Urinary bladder (tissue), 4 donors: ENCODE data around the gene OS9. TPM values are rescaled to one million over a fixed set of nuclear protein-coding genes. Genes with fewer than 3 reads are reported as not detected.
"Not testable (repeated sequence)": the region's sequence is repeated elsewhere in the genome, so short reads cannot be mapped to it uniquely, and the experiment has no call there.

ENCODE experiments used
- DNase-seq: peaks from one replicate; pipeline ENCODE4 v3.0.0-alpha.2; 2015; ENCODE audit errors: extremely low spot score
- H3K27ac ChIP-seq: one replicate; pipeline ENCODE4 v1.5.1; 2013; ENCODE audit warnings: low read depth, mild to moderate bottlenecking, moderate library complexity
- H3K36me3 ChIP-seq: one replicate; pipeline ENCODE4 v1.6.1; 2013; ENCODE audit warnings: mild to moderate bottlenecking, moderate library complexity; ENCODE audit not compliant: insufficient read depth
- H3K4me1 ChIP-seq: one replicate; pipeline ENCODE4 v1.6.1; 2013; ENCODE audit warnings: mild to moderate bottlenecking, moderate library complexity; ENCODE audit not compliant: insufficient read depth
- H3K4me3 ChIP-seq: one replicate; pipeline ENCODE4 v1.5.1; 2013; ENCODE audit warnings: low read depth, low read length
- WGBS: extraction: QIAGEN DNeasy Blood & Tissue Kit; methylation state at CpG from one replicate; pipeline ENCODE4 v1.1.7; 2013; 5-methylcytosine and 5-hydroxymethylcytosine counted together
- polyA plus RNA-seq: library from polyadenylated mRNA; stranded (reverse); fragments of 200-250 nt; gene quantifications from one replicate; pipeline ENCODE4 v1.2.3, GENCODE V29; 2013
- total RNA-seq: library from RNA; depleted of rRNA; stranded (reverse); fragments of >200 nt; gene quantifications from one replicate; pipeline ENCODE4 v1.2.3, GENCODE V29; 2014
- donor health status: healthy with polysubstance abuse.
- donor health status: healthy.

OS9 gene
- total and polyA plus RNA-seq, 2 donors, result 137 to 257 TPM

- not testable (repeated sequence) for H3K36me3 ChIP-seq, DNase-seq, H3K4me3 ChIP-seq, H3K27ac ChIP-seq, H3K4me1 ChIP-seq
- 95% methylated on average over 16 of the region's 16 CpGs for WGBS
Measured at GRCh38 chr12:57721846-57722608, 28.1 kb downstream of the OS9 start.

DNA sequence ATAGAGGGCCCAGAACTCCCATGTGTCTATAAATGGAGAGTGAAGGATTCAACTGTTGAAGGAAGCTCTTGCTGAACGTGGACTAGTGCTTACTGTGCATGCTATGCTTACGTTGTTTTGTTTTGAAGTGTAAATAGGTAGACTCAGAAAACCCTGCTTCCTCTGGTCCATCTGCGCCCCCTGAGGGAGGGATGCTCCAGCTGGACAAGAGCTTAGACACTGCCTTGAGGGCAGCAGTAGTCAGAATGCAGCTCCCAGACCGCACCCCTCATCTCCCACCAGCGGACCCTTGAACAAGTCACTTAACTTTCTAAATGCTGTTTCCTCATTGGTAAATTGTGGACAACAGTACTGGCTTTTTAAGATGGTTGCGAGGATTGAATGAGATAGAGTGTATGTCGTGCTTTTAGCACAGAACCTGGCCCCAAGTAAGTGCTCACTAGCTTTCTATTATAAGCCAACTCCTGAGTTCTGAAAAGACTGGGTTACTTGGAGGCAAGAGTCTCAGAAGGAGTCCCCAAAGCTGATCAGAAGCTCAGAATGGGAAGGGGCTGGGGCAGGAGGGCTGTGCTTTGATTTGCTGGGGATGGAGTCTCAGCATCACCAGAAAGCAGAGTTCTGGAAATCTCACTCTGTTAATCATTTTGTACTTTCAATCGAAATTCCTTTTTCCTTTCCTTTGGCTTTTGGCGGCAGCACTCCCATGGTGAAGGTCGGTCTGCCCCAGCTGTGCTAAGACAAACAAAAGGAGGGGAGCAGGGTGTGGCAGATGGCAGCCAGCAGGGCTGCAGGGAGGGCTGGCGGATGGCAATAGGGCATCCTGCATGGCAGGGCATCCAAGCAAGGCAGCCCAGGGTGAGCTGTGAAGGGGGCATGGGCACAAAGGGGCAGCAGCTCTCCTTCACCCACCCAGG is 29.0 kb downstream of the OS9 start:
- Histone ChIP-seq H3K36me3 (peaks cover 4% of the 10 kb centered on the region), H3K27ac (no peak overlapping the region), H3K4me1 (peaks cover 2% of the 10 kb centered on the region), H3K4me3 (no peak overlapping the region)
- WGBS, result 55% methylated on average over 11 of the region's 11 CpGs
- no peak for DNase-seq

DNA sequence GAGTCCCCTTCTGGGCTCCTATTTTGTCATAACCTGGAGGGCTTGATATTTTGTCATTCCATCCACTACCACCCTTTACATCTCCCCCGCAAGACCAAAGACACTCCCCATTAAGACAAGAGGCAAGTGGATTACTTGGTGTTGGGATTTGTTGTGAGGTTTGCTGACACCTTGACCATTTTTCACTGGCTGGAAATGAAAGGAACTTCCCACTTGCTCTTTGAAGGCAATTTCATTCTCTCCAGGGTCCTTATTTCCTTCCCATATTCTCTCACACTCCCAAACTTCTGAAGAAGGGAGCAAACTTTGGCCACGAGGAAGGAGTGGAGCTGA is 29.7 kb downstream of the OS9 start:
- DNase-seq, result no peak
- peaks cover 2% of the 10 kb centered on the region for H3K4me1 ChIP-seq
- WGBS, result 75% methylated on average over 2 of the region's 2 CpGs
- peaks cover 4% of the 10 kb centered on the region for H3K36me3 ChIP-seq
- H3K27ac ChIP-seq, result no peak overlapping the region
- no peak overlapping the region for H3K4me3 ChIP-seq

- H3K4me3 ChIP-seq, result no peak overlapping the region
- no peak for DNase-seq
- 81% methylated on average over 12 of the region's 12 CpGs for WGBS
Measured at GRCh38 chr12:57724003-57724935, 30.3 kb downstream of the OS9 start.

GRCh38 chr12:57724936-57725740 is 31.2 kb downstream of the OS9 start:
- peaks cover 2% of the 10 kb centered on the region for H3K4me1 ChIP-seq
- H3K36me3 ChIP-seq, result peaks cover under 1% of the 10 kb centered on the region
- no peak overlapping the region for H3K27ac ChIP-seq
- 55% methylated on average over 11 of the region's 11 CpGs for WGBS
- DNase-seq, result no peak
- H3K4me3 ChIP-seq, result no peak overlapping the region

More at GRCh38 chr12:57724003-57724935, 30.3 kb downstream of the OS9 start:
- H3K4me1 ChIP-seq, result peaks cover 2% of the 10 kb centered on the region
- H3K27ac ChIP-seq, result no peak overlapping the region
- peaks cover 4% of the 10 kb centered on the region for H3K36me3 ChIP-seq

DNA sequence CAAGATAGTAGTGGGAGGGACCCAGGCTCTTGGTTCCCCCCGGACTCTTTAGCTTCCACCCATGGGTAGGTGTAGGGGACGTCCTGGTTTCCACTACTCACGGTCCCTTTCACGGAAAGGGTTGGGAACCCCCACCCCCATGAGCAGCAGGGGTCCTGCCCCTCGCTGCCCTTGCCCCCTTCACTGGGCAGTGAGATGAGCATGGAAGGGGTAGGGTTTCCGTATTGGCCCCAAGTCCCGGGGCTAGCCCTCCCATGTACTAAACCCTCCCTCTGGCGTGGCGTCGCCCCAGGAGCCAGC is 31.9 kb downstream of the OS9 start:
- peaks cover 2% of the 10 kb centered on the region for H3K4me1 ChIP-seq
- H3K4me3 ChIP-seq, result peak overlapping the region; percentile 54
- WGBS, result 14% methylated on average over 10 of the region's 10 CpGs
- H3K27ac ChIP-seq, result no peak overlapping the region
- no peaks in the 10 kb centered on the region for H3K36me3 ChIP-seq
- DNase-seq, result no peak

GRCh38 chr12:57726151-57726883 is 32.4 kb downstream of the OS9 start:
- Histone ChIP-seq H3K4me1 (peaks cover 2% of the 10 kb centered on the region), H3K27ac (no peak overlapping the region), H3K4me3 (peak overlapping the region; percentile 54), H3K36me3 (no peaks in the 10 kb centered on the region)
- WGBS, result 12% methylated on average over 79 of the region's 79 CpGs
- DNase-seq, result no peak

DNA sequence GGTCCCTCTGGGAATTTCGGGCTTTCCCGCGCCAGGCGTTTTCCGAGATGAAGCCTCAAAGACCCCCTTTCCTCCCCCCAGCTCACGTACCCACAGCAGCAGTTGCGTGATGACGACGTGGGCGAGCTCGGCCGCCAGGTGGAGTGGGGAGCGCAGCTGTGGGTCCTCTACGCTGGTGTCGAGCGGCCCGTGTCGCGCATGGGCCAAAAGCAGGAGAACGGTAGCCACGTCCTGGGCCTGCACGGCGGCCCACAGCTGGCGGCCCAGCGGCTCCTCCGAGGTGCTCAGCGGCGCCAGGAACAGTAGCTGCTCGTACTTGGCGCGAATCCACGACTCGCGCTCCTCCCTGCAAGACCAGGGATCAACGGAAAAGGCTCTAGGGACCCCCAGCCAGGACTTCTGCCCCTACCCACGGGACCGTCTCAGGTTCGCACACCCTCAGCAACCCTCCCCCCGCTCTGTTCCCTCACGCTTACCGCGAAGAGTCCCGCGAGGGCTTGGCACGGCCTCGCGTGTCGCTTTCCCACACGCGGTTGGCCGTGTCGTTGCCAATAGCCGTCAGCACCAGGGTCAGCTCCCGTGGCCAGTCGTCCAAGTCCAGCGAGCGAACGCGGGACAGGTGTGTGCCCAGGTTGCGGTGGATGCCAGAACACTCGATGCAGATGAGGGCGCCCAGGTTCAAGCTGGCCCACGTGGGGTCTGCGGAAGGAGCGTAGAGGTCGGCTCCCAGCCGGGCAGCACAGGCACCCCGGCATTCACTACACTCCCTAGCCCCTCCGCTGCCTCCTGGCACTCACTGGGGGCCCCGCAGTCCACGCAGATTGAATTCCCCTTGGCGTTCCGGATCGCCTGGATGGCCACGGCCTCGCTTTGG is 33.2 kb downstream of the OS9 start:
- H3K4me1 ChIP-seq, result peaks cover 2% of the 10 kb centered on the region
- H3K4me3 ChIP-seq, result peak overlapping the region; percentile 54
- no peaks in the 10 kb centered on the region for H3K36me3 ChIP-seq
- no peak for DNase-seq
- WGBS, result 25% methylated on average over 76 of the region's 76 CpGs
- H3K27ac ChIP-seq, result no peak overlapping the region

- 46% methylated on average over 21 of the region's 21 CpGs for WGBS
- H3K4me3 ChIP-seq, result no peak overlapping the region
- H3K36me3 ChIP-seq, result no peaks in the 10 kb centered on the region
- H3K4me1 ChIP-seq, result peaks cover 2% of the 10 kb centered on the region
- no peak for DNase-seq
- H3K27ac ChIP-seq, result no peak overlapping the region
Measured at GRCh38 chr12:57727758-57728395, 33.9 kb downstream of the OS9 start.

DNA sequence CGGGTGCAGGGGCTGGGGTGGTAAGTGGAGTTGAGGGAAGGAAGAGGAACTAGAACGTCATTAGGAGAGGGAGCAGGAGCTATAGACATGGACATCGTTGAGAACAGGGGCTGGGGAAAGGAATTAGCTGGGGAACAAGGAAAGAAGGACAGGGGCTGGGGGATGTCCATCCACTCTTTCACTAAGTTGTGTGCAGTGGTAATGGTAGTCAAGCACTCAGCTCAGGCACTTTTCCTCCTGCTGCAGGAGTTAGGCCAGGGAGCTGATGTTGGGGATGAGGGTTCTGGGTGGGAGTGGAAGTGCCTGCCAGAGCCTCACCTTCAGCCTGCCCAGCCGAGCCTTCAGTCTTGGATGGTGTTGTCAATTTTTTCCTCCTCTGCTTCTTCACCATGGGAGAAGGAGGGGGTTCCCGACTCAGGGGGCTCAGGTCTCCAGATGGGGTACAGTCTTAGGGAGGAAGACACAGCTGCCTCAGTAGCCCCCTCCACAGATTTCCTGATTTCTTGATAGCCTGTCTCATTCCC is 35.5 kb downstream of the OS9 start:
- 42% methylated on average over 5 of the region's 5 CpGs for WGBS
- Histone ChIP-seq H3K36me3 (no peaks in the 10 kb centered on the region), H3K4me3 (no peak overlapping the region), H3K27ac (no peak overlapping the region), H3K4me1 (peaks cover 2% of the 10 kb centered on the region)
- DNase-seq, result no peak

DNA sequence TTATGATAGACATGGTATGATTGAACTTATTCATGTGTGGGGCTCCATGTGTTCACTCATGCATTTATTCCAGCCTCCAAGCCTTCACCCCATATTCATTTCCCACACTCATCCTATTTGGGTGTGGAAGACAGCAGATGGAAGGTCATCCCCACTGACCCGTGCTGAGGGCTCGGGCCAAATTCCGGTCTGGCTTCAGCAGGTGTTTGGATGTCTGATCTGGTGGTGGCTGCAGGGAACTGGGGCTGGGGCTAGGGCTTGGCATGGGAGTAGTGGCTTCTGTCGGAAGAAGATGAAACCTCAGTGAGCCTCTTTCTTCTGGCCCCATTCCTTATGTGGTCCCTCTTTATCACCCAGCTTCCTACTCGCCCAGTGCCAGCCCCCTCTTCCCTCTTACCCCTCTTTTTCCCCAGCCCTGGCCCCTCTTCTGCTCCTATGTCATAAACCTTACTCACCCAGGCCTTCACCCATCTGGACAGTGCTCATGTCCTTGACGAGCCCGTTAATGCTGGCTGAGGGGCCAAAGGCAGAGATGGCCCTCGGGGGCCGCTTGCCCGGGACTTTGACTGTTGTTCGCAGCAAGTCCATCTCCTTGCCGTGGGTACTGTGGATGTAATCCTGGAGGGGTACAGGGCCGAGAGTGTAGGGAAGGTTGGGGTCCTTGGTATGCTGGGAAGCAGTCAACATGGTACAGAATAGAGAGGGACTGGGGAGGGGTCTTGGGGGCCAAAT is 36.6 kb downstream of the OS9 start:
- DNase-seq, result no peak
- peaks cover 2% of the 10 kb centered on the region for H3K4me1 ChIP-seq
- H3K4me3 ChIP-seq, result no peak overlapping the region
- H3K36me3 ChIP-seq, result no peaks in the 10 kb centered on the region
- 81% methylated on average over 13 of the region's 13 CpGs for WGBS
- no peak overlapping the region for H3K27ac ChIP-seq
